HEK293 (cell line): ENCODE results near the gene NOL3.

Experiments
- CTCF ChIA-PET: fragments of 350-600 bp; formaldehyde crosslinking; extraction: SDS; loops from one replicate; lab custom pipeline; 2021; ENCODE audit warnings: antibody characterized with exemption; lab: Yijun Ruan, JAX
- POLR2A ChIA-PET: fragments of 300-600 bp; formaldehyde crosslinking; extraction: SDS; loops from one replicate; lab custom pipeline; 2020; ENCODE audit warnings: antibody characterized with exemption, inconsistent platforms; lab: Yijun Ruan, JAX
- H3K27ac ChIP-seq: fragments of 200-500 bp; sonication (Bioruptor generic); 2 replicates; pipeline ENCODE4 v1.5.1; 2014; ENCODE audit warnings: low read depth, low read length, control low read depth, inconsistent platforms; ENCODE audit errors: extremely low read depth
- H3K36me3 ChIP-seq, 2 experiments: fragments of 200-500 bp in 1 of 2; sonication (Bioruptor generic) in 1 of 2; 1 replicate in 1 of 2; 2 replicates in 1 of 2; pipeline ENCODE4 v1.5.1; 2014 to 2017; ENCODE audit warnings: inconsistent platforms in 2 of 2, low read length in 2 of 2; ENCODE audit not compliant: control insufficient read depth in 2 of 2, insufficient read depth in 1 of 2
- H3K4me1 ChIP-seq: fragments of 200-500 bp; sonication (Bioruptor generic); 2 replicates; pipeline ENCODE4 v1.5.1; 2014; ENCODE audit warnings: mild to moderate bottlenecking, low read length, inconsistent platforms; ENCODE audit not compliant: control insufficient read depth, insufficient read depth
- H3K4me3 ChIP-seq: 2 replicates; pipeline ENCODE4 v1.5.1; 2011; ENCODE audit warnings: low read depth, mild to moderate bottlenecking, control low read depth, low read length, moderate library complexity
- H3K9me3 ChIP-seq: fragments of 200-500 bp; sonication (Bioruptor generic); 2 replicates; pipeline ENCODE4 v1.5.1; 2014; ENCODE audit warnings: low read depth, low read length, inconsistent platforms; ENCODE audit not compliant: control insufficient read depth, insufficient read depth
- CTCF ChIP-seq: fragments of 450-650 bp; formaldehyde crosslinking; IDR thresholded peaks from 2 replicates; pipeline ENCODE4 v1.5.1; 2016; ENCODE audit warnings: missing biosample characterization, missing genetic modification characterization
- SP2 ChIP-seq: fragments of 450-650 bp; formaldehyde crosslinking; IDR thresholded peaks from 2 replicates; pipeline ENCODE4 v1.5.1; 2016; ENCODE audit warnings: missing biosample characterization, missing genetic modification characterization
- ZBTB8A ChIP-seq: fragments of 450-650 bp; formaldehyde crosslinking; IDR thresholded peaks from 2 replicates; pipeline ENCODE4 v1.5.1; 2016; ENCODE audit warnings: missing biosample characterization, missing genetic modification characterization
- ZFP69B ChIP-seq: fragments of 450-650 bp; formaldehyde crosslinking; IDR thresholded peaks from 2 replicates; pipeline ENCODE4 v1.5.1; 2016; ENCODE audit warnings: missing biosample characterization, missing genetic modification characterization
- ZNF112 ChIP-seq: fragments of 450-650 bp; formaldehyde crosslinking; IDR thresholded peaks from 2 replicates; pipeline ENCODE4 v1.5.0; 2017; ENCODE audit warnings: missing biosample characterization, missing genetic modification characterization
- ZNF214 ChIP-seq: fragments of 450-650 bp; formaldehyde crosslinking; IDR thresholded peaks from 2 replicates; pipeline ENCODE4 v1.5.1; 2017; ENCODE audit warnings: missing biosample characterization, mild to moderate bottlenecking, missing genetic modification characterization, borderline replicate concordance
- ZNF248 ChIP-seq: fragments of 450-650 bp; formaldehyde crosslinking; IDR thresholded peaks from 2 replicates; pipeline ENCODE4 v1.5.1; 2017; ENCODE audit warnings: missing biosample characterization, missing genetic modification characterization
- ZNF302 ChIP-seq: fragments of 450-650 bp; formaldehyde crosslinking; IDR thresholded peaks from 2 replicates; pipeline ENCODE4 v1.5.1; 2016; ENCODE audit warnings: missing biosample characterization, missing genetic modification characterization, low read depth
- ZNF362 ChIP-seq: fragments of 450-650 bp; formaldehyde crosslinking; IDR thresholded peaks from 2 replicates; pipeline ENCODE4 v1.5.1; 2016; ENCODE audit warnings: missing biosample characterization, missing genetic modification characterization
- ZNF473 ChIP-seq: fragments of 450-650 bp; formaldehyde crosslinking; IDR thresholded peaks from 2 replicates; pipeline ENCODE4 v1.5.1; 2017; ENCODE audit warnings: missing biosample characterization, missing genetic modification characterization
- ZNF510 ChIP-seq: fragments of 450-650 bp; formaldehyde crosslinking; IDR thresholded peaks from 2 replicates; pipeline ENCODE4 v1.5.1; 2018; ENCODE audit warnings: mild to moderate bottlenecking, missing genetic modification characterization, missing biosample characterization; ENCODE audit not compliant: insufficient replicate concordance
- ZNF558 ChIP-seq: fragments of 450-650 bp; formaldehyde crosslinking; IDR thresholded peaks from 2 replicates; pipeline ENCODE4 v1.5.1; 2016; ENCODE audit warnings: missing biosample characterization, missing genetic modification characterization
- ZNF571 ChIP-seq: fragments of 450-650 bp; formaldehyde crosslinking; IDR thresholded peaks from 2 replicates; pipeline ENCODE4 v1.5.0; 2017; ENCODE audit warnings: missing biosample characterization, missing genetic modification characterization
- ZNF610 ChIP-seq: fragments of 450-650 bp; formaldehyde crosslinking; IDR thresholded peaks from 2 replicates; pipeline ENCODE4 v1.5.1; 2016; ENCODE audit warnings: missing biosample characterization, missing genetic modification characterization, borderline replicate concordance
- ZNF701 ChIP-seq: fragments of 450-650 bp; formaldehyde crosslinking; IDR thresholded peaks from 2 replicates; pipeline ENCODE4 v1.5.1; 2016; ENCODE audit warnings: missing biosample characterization, missing genetic modification characterization
- ZNF777 ChIP-seq: fragments of 450-650 bp; formaldehyde crosslinking; IDR thresholded peaks from 2 replicates; pipeline ENCODE4 v1.5.1; 2017; ENCODE audit warnings: missing biosample characterization, missing genetic modification characterization, borderline replicate concordance
- ZNF837 ChIP-seq: fragments of 450-650 bp; formaldehyde crosslinking; IDR thresholded peaks from 2 replicates; pipeline ENCODE4 v1.5.1; 2016; ENCODE audit warnings: missing biosample characterization, missing genetic modification characterization
- ZSCAN18 ChIP-seq: fragments of 450-650 bp; formaldehyde crosslinking; IDR thresholded peaks from 2 replicates; pipeline ENCODE4 v1.5.1; 2016; ENCODE audit warnings: missing biosample characterization, missing genetic modification characterization

The NOL3 gene

GRCh38 chr16:67165121-67166078 is 4.9 kb upstream of the NOL3 start:
- CTCF ChIA-PET: no interaction called here
- TF ChIP-seq ZNF248 (tag by site-specific recombination) (no peak), ZNF837 (no peak), ZBTB8A (tag by site-specific recombination) (no peak), ZNF112 (tag by site-specific recombination) (no peak), ZNF473 (no peak), SP2 (tag by site-specific recombination) (no peak), ZNF777 (no peak), ZNF302 (tag by site-specific recombination) (no peak), ZNF610 (no peak), ZNF510 (no peak), ZNF214 (no peak), ZNF362 (tag by site-specific recombination) (no peak)
- TF ChIP-seq, all 188 proteins: peak for 0
- no peak overlapping the region for H3K4me3 ChIP-seq

GRCh38 chr16:67166110-67166547 is 4.2 kb upstream of the NOL3 start:
- H3K4me3 ChIP-seq: no peak overlapping the region
- H3K27ac ChIP-seq: no peak overlapping the region
- TF ChIP-seq ZNF571 (tag by site-specific recombination) (no peak), ZNF558 (tag by site-specific recombination) (no peak), ZNF701 (tag by site-specific recombination) (no peak), ZFP69B (tag by site-specific recombination) (no peak), ZNF362 (tag by site-specific recombination) (no peak)
- H3K36me3 ChIP-seq: peaks cover 0 to 3% of the 10 kb centered on the region in 2 experiments; a peak in 1 of 3 replicates
- H3K4me1 ChIP-seq: no peaks in the 10 kb centered on the region; the same call in 1 of the 2 replicates
- no peaks in the 10 kb centered on the region for H3K9me3 ChIP-seq
- ChIA-PET POLR2A (no interaction called here), CTCF (no interaction called here)

More at GRCh38 chr16:67165121-67166078, 4.9 kb upstream of the NOL3 start:
- POLR2A ChIA-PET: no interaction called here
- Histone ChIP-seq H3K4me1 (no peaks in the 10 kb centered on the region), H3K27ac (no peak overlapping the region), H3K9me3 (no peaks in the 10 kb centered on the region), H3K36me3 (peaks cover 0 to 3% of the 10 kb centered on the region in 2 experiments; a peak in 1 of 3 replicates)

GRCh38 chr16:67166598-67167168 is 3.7 kb upstream of the NOL3 start:
- no peak overlapping the region for H3K4me3 ChIP-seq
- no peak overlapping the region for H3K27ac ChIP-seq
- peaks cover 0 to 3% of the 10 kb centered on the region in 2 experiments; a peak in 1 of 3 replicates for H3K36me3 ChIP-seq
- H3K9me3 ChIP-seq: no peaks in the 10 kb centered on the region
- CTCF ChIA-PET: interaction anchor here (0.5 to 1.3 kb wide), 2 partner anchors 11 to 38 kb away, joined by 3 to 4 read pairs; no protein-coding TSS in a partner anchor
- H3K4me1 ChIP-seq: no peaks in the 10 kb centered on the region; the same call in 1 of the 2 replicates
- POLR2A ChIA-PET: no interaction called here
- TF ChIP-seq CTCF (tag by site-specific recombination) (peak; percentile 41), ZSCAN18 (tag by site-specific recombination) (no peak)
